GM21367 (cell line): ENCODE measurements around the gene FBXL16.
"Not testable (repeated sequence)": the region's sequence is repeated elsewhere in the genome, so short reads cannot be mapped to it uniquely, and the experiment has no call there.

ENCODE experiments used
- ATAC-seq: cut with Tn5 transposase; IDR thresholded peaks from one replicate; pipeline ENCODE4 v1.9.1; 2021; ENCODE audit not compliant: unreplicated experiment

FBXL16 gene

DNA sequence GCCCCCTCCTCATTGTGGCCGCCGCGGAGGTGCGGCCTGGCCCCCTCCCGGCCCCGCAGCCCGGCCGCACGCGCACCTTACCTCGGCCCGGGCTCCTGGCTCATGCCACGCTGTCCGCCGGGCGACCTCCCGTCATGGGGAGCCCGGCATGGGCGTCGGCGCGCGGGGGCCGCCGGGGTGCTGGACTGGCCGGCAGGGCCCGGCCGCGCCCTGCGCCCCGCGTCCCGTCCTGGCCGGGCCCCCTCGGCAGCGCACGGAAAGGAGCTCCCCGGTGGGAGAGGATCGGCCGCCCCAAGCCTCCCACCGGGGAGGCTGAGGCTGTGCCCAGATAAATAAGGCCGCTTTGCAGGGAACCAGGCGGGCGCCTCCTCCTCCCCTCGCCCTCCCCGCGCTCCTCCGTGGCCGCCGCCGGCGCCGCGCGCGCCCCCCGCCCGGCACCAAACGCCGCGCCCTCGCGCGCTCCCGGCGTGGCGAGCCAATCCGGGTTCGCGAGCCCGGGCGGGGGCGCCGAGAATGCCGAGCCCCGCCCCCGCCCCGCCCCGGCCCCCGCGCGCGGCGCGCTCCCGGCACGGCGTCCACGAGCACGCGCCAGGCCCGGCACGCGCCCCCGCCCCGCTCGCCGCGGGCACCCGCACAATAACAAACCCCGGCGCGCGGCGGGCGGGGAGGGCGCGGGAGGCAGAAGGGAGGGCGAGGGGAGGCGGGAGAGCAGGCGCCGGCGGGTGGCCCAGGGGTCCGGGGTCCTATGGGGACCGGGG is at the start of gene FBXL16:
Gene FBXL16 (minus strand): TSS at position 371 of the 758 bp plus-strand sequence. CDS start 8,396 bp downstream, outside the sequence.
- ATAC-seq = no peak

GRCh38 chr16:754656-755055 is 49.1 kb upstream of the FBXL16 start:
- ATAC-seq = no peak

DNA sequence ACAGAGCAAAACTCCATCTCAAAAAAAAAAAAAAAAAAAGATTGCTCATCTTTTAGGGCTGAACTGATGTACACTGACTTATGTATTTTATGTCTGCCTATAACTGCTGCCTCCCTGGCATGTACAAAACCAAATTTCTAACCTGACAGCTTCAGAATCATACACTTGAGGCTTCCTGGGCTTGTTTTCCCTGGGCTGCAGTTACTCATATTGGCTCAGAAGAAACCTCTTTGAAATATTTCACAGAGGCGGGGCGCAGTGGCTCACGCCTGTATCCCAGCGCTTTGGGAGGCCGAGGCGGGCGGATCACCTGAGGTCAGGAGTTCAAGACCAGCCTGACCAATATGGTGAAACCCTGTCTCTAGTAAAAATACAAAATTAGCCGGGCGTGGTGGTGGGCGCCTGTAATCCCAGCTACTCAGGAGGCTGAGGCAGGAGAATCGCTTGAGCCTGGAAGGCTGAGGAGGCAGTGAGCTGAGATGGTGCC is 48.6 kb upstream of the FBXL16 start:
- not testable (repeated sequence) for ATAC-seq

GRCh38 chr16:752007-752312 is 46.4 kb upstream of the FBXL16 start:
- no peak for ATAC-seq

DNA sequence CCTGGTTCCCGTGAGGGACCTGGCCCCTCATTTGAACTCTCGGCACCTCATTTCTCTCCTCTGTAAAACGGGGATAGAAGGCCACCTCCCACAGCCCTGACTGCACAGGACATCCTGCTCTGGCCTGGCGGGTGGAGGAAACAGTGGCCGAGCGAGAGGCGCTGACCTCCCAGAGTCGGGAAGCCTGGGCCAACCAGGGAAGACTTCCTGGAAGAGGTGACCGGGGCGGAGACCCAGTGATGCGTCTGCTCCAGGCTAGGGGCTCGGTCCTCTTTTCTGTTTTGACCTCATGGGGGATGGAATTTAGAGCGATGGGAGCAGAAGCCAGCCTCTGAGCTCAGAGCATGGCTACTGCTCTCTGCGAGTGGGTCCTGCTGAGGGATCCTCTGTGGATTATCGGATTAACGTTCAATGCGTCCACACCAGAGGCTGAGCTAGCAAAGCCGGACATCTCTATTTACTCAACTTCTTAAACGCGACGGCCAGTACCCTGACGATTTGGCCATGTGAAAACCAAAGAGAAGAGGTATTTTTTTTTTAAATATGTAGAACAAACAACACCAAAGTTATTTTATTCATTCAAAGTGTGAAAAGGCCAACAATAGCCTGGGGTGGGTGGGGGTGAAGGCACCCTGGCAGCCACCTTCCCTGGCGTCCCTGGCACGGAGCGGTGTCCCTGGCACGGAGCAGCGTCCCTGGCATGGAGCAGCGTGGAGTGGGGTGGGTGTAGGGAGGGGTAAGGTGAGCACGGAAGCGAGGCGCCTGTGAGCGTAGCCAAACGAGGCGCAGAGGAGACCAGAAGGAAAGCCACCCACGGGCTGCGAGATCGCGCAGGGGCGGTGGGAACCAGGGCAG is 45.8 kb upstream of the FBXL16 start:
- ATAC-seq = no peak

- ATAC-seq = no peak
Measured at GRCh38 chr16:750485-750884, 44.9 kb upstream of the FBXL16 start.

DNA sequence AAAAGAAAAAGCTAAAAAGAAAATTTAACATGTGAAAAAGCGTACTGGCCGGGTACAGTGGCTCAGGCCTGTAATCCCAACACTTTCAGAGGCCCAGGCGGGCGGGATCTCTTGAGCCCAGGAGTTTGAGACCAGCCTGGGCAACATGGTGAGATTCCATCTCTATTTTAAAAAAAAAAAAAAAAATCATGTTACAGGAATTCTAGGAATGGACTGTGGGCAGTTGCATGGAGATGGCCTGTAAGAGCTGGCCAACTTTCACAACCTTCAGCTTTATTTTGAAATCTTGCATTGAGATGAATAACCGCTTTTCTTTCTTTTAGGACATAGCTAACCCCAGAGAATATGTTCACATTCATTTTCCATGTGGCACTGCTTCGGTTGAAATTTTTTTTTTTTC is 43.4 kb upstream of the FBXL16 start:
- no peak for ATAC-seq

- no peak for ATAC-seq
Measured at GRCh38 chr16:747978-748746, 42.6 kb upstream of the FBXL16 start.

GRCh38 chr16:746637-747036 is 41.0 kb upstream of the FBXL16 start:
- no peak for ATAC-seq

DNA sequence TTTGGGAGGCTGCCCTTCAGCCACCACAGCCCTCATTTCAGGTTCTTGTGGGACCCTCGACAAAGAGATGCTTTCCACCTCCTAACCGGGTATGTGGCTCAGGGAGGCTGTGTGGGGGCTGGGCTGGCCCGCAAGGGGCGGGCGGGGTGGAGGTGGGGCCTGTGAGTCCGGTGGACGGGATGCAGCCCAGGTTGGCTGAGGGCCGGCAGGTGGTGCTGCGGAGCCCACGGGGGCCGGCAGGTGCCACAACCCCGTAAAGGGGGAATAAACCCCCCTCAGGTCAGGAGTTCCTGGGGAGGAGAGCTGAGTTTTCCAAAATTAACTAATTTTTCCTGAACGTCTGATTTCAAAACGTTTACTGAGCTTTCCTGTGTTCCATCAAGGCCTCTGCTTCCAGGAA is 40.1 kb upstream of the FBXL16 start:
- ATAC-seq = no peak

DNA sequence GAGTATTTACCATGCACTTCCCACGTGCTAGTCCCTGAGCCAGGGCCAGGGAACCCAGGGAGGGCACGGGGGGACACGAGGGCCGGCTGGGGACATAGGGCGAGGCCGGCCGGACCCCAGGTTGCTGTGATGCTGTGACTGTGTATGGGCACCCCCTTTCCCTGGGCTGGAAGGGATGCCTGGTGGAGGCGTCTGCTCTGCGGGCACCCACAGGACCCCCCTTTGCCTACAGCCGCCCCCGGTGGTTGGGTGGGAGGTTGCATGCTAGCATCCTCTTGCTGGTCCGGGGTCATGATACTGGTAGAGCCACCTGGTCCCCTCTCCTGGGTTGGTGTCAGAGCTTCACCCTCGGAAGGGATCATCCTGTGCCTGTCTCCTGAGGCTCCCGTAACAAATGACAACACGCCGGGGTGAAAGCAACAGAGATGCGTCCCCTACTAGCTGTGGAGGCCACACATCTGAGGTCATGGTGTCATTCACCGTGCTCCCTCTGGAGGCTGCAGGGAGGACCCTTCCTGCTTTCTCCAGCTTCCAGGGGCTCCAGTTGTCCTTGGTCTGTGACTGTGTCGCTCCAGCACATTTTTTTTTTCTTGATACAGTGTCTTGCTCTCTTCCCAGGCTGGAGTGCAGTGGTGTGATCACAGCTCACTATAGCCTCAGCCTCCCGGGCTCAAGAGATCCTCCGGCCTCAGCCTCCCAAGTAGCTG is 38.3 kb upstream of the FBXL16 start:
- ATAC-seq = no peak

GRCh38 chr16:742894-743293 is 37.3 kb upstream of the FBXL16 start:
- not testable (repeated sequence) for ATAC-seq

- ATAC-seq = no peak
Measured at GRCh38 chr16:741986-742629, 36.5 kb upstream of the FBXL16 start.

DNA sequence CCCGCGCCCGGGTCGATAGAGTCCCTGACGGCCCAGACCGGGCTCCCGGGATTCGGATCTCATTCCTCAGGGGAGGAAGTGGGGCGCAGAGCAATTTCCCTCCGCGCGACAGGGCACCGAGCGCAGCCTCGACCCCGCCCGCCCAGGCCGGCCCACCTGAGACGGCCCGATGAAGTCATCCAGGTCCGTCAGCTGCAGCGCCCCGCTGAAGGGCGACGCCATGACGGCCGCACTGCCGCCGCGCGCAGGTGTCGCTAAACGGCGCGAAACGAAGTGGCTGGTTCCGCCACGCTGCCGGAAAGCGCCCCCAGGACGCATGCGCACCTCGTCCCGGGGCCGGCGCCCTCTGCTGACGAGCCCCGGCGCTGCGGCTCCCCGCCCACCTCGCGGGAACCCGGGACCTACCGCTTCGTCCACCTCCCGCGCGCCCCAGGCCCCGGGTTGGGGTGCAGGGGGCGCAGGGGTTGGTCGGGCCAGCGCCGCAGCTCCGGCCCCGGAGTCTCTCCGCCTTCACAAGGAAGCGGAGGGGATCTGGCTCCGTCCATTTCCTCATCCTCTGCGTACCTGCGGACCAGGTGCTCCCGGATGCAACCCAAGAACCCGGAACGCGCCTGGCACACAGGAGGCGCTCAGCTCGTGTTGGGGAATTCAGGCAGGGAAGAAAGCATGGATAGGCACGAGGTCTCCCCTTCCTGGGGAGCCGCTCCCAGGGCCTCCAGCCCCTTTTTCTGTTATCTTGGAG is 35.3 kb upstream of the FBXL16 start, which contains the start of gene CIAO3:
Gene CIAO3 (minus strand): TSS at position 234 of the 742 bp plus-strand sequence. CDS start 12 bp downstream, at position 222.
- peak; percentile 51 for ATAC-seq

DNA sequence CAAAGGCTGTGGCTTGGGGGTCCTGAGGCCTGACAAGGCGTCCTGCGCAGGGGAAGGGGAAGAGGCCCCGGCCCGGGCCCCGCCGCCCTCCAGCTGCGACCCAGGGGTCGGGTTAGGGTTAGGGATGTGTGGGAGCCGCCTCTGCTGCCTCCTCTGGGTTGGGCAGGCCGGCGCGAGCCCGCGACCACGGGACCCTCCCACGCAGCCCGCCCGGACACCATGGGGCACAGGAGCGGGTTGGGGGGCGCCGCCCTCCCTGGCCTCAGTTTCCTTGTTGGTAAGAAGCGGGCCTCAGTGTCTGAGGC is 34.8 kb upstream of the FBXL16 start:
- ATAC-seq = peak; percentile 5

- no peak for ATAC-seq
Measured at GRCh38 chr16:739560-740458, 34.2 kb upstream of the FBXL16 start.

DNA sequence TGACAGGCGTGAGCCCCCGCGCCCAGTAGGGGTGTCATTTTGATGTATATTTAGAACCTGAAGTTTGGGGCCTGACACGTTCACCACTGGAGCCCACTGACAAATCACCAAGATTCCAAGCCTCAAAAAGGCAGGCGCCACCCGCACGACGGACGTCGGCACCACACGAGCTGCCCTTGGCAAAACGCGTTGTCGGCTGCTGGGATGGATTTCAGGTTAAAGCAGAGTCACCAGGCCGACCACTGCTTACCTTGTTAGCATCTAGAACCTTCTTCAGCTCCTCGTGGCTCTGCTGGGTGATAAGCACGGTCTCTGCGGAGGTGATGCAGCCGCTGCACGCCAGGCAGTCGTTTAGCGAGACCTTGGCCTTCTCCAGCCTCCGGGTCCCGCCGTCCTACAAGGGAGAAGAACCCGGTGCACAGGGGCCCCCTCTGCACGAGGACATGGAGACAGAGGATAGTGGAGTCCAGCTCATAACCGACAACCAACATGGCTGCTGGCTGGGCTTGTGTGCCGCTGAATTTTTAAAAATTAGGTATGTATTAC is 31.4 kb upstream of the FBXL16 start:
- no peak for ATAC-seq

DNA sequence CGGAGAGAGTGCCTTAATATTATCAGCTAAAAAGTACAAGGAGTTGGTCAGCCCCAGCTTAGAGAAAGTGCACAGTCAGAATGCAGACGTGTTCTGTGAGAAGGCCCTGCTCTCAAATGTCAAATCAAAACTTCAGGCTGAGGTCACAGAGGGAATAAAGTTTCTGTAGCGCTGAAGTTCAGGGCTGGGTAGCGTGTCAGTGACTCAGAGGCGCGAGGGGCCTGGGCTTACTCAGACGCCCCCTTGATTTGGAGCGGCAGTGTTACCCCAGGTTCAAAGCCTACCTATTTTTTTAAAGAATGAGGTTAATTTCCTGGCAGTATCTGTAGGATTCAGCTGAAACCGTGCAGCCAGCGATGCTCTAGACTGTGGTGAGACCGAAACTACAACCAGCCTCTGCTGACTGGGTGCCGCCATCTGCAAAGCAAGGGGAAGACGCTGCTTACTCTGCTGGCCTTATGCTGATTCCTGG is 30.4 kb upstream of the FBXL16 start:
- no peak for ATAC-seq
